GM03348 (cell line): ENCODE results near the gene TAS2R4.
"Not testable (repeated sequence)": the region's sequence is repeated elsewhere in the genome, so short reads cannot be mapped to it uniquely, and the experiment has no call there.

Experiments used
- DNase-seq: peaks from one replicate; pipeline ENCODE4 v3.0.0; 2012; ENCODE audit warnings: low spot score

The TAS2R4 gene, protein sequence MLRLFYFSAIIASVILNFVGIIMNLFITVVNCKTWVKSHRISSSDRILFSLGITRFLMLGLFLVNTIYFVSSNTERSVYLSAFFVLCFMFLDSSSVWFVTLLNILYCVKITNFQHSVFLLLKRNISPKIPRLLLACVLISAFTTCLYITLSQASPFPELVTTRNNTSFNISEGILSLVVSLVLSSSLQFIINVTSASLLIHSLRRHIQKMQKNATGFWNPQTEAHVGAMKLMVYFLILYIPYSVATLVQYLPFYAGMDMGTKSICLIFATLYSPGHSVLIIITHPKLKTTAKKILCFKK

DNA sequence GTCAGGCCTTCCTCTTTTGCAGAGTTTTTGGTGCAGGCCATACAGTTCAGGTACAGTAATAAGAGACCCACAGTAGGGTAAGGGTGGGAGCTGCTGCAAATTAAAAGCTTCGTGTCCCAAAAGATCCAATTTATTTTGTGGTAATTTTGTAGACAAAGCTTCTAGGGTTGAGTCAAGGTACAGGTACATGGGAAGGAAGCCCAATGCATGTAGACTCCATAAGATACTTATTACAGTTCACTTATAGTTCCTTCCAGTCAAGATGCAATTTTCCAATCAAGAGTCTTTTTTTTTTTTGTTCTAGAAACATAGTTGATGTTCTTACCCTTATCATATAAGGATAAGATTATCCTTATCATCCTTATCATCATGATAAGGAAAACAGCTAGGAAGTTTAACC lies at the start of gene TAS2R4:
TAS2R4 (plus strand) TSS at position 301 of the 400 bp plus-strand sequence. CDS start 1,815 bp downstream, outside the sequence.
- DNase-seq = no peak

GRCh38 chr7:141729020-141729419 lies 47.5 kb upstream of the TAS2R4 start:
- DNase-seq = no peak

- DNase-seq = peak; percentile 13
Observed at GRCh38 chr7:141731476-141732149, 44.9 kb upstream of the TAS2R4 start.

- DNase-seq = no peak
Observed at GRCh38 chr7:141737118-141737835, 39.2 kb upstream of the TAS2R4 start.

DNA sequence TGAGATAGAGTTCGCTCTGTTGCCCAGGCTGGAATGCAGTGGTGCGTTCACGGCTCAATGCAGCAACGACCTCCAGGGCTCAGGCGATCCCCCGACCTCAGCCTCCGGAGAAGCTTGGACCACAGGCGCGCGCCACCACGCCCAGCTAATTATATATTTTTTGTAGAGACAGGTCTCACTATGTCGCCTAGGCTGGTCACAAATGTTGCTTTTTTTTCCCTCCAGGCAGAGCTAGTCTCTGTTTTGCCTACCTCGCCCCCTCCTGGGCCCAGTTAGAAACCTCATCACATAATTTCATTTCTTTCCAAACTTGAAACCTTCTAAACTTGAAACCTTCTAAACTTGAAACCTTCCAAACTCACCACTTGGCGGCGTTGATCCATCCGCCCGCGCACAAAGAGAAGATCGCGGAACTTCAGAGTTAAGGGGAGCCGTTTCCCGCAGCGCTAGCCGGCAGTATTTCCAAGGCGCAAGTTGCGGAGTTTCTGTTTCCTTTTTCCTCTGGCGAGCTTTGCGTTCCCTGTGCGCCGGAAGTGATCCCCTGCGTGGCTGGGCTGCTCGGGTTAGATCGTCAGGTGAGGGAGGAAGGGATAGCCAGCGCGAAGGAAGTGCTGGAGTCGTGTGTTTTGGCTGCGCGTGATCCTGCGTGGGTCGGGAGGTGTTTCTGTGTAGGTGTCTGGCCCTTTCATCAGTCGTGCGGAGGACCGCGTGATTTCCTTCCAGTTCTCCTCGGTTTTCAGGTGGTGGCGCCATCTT lies 38.5 kb upstream of the TAS2R4 start, which contains the start of gene SSBP1:
SSBP1 (plus strand) TSS at position 523 of the 756 bp plus-strand sequence. CDS start 809 bp downstream, outside the sequence.
- DNase-seq = peak; percentile 91

GRCh38 chr7:141738592-141739013 lies 37.9 kb upstream of the TAS2R4 start:
- no peak for DNase-seq

DNA sequence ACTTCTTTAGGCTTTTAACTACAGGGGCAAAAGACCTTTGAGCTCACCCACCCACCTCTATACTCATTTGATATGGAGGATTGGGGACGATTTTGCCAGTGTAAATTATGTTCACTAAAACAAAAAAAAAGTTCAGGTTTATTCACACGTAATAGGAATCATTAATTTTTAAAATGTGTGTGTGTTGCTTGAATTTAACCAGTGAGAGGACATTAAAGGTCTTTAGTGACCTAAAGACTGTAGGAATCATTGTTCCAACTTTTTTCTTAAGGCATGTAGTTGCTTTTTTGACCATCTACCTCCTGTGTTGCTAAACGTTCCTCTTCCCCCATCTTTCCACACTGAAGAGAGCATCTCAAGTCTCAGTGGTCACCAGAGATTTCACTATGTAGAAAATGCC lies 37.2 kb upstream of the TAS2R4 start:
- DNase-seq = no peak

DNA sequence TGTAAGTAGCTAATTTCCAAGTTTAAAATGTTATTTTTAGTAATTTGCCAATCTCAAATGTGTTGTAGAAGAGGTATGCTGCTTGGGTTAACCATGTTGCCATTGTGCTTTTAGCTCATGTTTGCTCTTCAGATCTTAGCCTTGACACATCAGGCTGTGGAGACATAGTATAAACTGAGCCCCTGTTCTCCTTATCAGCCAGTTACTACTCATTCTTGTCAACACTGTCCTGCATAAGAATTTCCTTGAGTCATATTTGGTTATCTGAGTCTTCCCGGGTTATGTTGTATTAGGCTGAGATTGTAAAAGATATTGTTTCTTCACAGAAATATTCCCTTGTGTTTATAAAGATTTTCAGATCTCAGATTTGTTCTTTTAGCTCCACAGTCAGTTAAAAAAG lies 34.2 kb upstream of the TAS2R4 start:
- no peak for DNase-seq

DNA sequence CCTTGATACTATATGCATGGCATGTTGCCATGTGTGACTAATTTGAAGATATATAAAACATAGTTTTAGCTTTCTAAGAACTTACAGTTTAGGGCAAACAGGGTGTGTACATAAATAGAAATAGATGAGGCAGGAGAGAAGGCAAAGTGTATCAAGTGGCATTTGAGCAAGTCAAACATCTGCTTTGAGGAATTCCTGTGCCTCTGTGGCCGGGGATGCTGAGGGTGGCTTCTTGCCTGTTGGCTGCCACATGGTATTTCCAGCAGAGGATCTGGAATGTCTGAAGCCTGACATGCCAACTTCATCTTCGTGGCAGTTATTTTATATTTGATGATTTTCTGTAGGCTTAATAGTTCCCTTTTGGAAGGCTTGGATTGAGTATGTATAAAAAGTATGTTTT lies 32.3 kb upstream of the TAS2R4 start:
- no peak for DNase-seq

GRCh38 chr7:141748396-141748795 lies 28.1 kb upstream of the TAS2R4 start:
- DNase-seq = no peak

DNA sequence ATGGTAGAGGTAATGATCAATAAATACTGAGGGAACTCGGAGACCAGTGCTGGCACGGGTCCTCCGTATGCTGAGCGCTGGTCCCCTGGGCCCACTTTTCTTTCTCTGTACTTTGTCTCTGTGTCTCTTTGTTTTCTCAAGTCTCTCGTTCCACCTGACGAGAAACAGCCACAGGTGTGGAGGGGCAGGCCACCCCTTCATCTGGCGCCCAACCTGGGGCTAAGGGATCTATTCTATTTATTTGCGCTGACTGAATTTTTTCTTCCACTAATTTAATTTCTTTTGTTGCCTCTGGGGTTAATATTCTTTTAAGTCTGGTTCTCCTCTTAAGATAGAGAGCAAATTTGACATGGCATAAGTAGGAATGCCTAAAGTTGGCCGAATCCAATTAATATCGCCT lies 24.6 kb upstream of the TAS2R4 start:
- not testable (repeated sequence) for DNase-seq

GRCh38 chr7:141752634-141753033 lies 23.8 kb upstream of the TAS2R4 start:
- no peak for DNase-seq

DNA sequence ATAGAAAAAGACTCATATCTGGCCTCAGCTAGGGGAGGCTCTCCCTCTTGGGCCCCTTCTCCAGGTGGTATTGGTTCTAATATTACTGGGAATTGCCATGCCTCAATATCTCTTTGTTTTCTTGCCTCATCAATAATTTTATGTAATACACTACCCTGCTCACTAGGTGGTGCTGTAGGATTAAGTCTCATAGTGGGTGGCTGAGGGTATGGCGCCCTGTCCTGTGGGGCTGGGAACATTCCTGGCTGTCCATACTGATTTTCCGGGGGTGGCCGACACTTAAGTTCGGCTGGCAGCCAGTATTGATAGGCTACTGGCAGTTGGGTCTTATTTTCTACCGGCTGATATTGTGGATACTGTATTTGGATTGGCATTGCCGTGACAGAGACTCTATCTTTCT lies 21.5 kb upstream of the TAS2R4 start:
- DNase-seq = peak; percentile 15

DNA sequence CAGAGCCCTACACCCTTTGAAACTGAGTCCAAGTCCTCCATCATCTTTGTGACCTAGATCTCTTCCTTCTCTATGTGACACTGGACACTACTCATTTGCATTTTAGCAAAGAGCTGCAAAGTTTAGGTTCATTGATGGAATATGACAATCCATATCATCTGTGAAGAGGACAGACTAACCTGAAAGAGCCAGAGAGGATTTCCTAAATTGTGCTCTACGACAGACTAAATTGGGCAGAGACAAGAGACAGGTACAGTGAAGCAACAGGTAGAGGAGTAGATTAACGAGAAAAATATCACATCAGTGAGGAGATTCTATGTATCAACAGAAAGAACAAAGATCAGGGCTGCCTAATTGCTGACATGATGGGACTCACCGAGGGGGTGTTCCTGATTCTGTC lies 12.7 kb upstream of the TAS2R4 start, which contains the start of gene TAS2R3:
TAS2R3 (plus strand) TSS at position 301 of the 400 bp plus-strand sequence; CDS start at position 363, 62 bp downstream.
- DNase-seq = no peak

- not testable (repeated sequence) for DNase-seq
Observed at GRCh38 chr7:141770083-141770583, 6.3 kb upstream of the TAS2R4 start.

GRCh38 chr7:141785706-141786552 lies 9.5 kb downstream of the TAS2R4 start:
- peak; percentile 71 for DNase-seq

- DNase-seq = no peak
Observed at GRCh38 chr7:141788296-141788695, 11.8 kb downstream of the TAS2R4 start.

DNA sequence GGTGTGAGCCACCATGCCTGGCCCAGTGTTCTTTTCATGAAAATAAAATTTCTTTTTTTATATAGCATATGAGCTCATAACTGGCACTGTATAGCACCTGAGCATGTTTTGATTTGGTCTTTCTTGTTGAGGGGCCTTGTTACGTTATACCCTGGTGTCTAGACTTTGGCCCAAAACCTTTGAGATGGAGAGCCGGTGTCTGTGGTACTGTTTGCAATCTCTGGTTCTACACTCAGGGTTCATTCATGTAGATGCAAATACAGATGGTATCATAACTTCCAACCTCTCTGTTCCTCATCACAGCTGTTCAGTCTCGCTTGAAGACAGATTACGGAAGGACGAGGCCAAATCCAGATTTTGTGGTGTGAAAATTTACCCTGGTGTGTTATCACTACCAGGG lies 13.4 kb downstream of the TAS2R4 start, which contains the start of gene TAS2R5:
TAS2R5 (plus strand) TSS at position 301 of the 400 bp plus-strand sequence. CDS start 145 bp downstream, outside the sequence.
- no peak for DNase-seq

GRCh38 chr7:141792526-141792925 lies 16.1 kb downstream of the TAS2R4 start:
- no peak for DNase-seq

- no peak for DNase-seq
Observed at GRCh38 chr7:141820067-141820466, 43.6 kb downstream of the TAS2R4 start.

DNA sequence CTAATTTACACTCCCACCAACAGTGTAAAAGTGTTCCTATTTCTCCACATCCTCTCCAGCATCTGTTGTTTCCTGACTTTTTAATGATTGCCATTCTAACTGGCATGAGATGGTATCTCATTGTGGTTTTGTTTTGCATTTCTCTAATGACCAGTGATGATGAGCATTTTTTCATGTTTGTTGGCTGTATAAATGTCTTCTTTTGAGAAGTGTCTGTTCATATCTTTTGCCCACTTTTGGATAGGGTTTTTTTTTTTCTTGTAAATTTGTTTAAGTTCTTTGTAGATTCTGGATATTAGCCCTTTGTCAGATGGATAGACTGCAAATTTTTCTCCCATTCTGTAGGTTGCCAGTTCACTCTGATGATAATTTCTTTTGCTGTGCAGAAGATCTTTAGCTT lies 46.0 kb downstream of the TAS2R4 start:
- not testable (repeated sequence) for DNase-seq
